Upper lobe of right lung (tissue), 1 donor: ENCODE results near the gene TIMM17A. TPM values are rescaled to one million over a fixed set of nuclear protein-coding genes. Genes with fewer than 3 reads are reported as not detected.

Experiments
- ATAC-seq: fragments of 200-7000 bp; cut with Tn5 transposase; one replicate; pipeline ENCODE4 v1.9.1; 2020; ENCODE audit warnings: mild to moderate bottlenecking, moderate library complexity
- DNase-seq: peaks from one replicate; pipeline ENCODE4 v3.0.0-alpha.2; 2020
- H3K27ac ChIP-seq: fragments of 200-600 bp; one replicate; pipeline ENCODE4 v1.8.0; 2022
- H3K27me3 ChIP-seq: fragments of 200-600 bp; one replicate; pipeline ENCODE4 v1.8.0; 2022; ENCODE audit warnings: mild to moderate bottlenecking
- H3K36me3 ChIP-seq: fragments of 200-600 bp; one replicate; pipeline ENCODE4 v1.8.0; 2022
- H3K4me1 ChIP-seq: fragments of 200-600 bp; one replicate; pipeline ENCODE4 v1.8.0; 2022
- H3K4me3 ChIP-seq: fragments of 200-600 bp; one replicate; pipeline ENCODE4 v1.8.0; 2022; ENCODE audit warnings: mild to moderate bottlenecking
- H3K9me3 ChIP-seq: fragments of 200-600 bp; one replicate; pipeline ENCODE4 v1.8.0; 2022
- CTCF ChIP-seq: fragments of 200-600 bp; IDR thresholded peaks from one replicate; pipeline ENCODE4 v1.8.0; 2022; ENCODE audit warnings: antibody characterized with exemption
- intact Hi-C: fragments of 100-400 bp; cut with DNase I; formaldehyde crosslinking; loops from one replicate; pipeline ENCODE4 v1.11.0; 2022
- total RNA-seq: library from RNA; stranded (reverse); fragmentation: NEBNext Ultra II Directional; extraction: Animal tissue kit (Norgen Biotek cat#: 25700); gene quantifications from one replicate; pipeline ENCODE4 v1.2.1, GENCODE V29; 2021
- donor health status: DM: no; HTN: yes; CAD: no; lungs with severe emphysema.

TIMM17A gene
- total RNA-seq, 1 donor from 2014 or later = 33.9 TPM

DNA sequence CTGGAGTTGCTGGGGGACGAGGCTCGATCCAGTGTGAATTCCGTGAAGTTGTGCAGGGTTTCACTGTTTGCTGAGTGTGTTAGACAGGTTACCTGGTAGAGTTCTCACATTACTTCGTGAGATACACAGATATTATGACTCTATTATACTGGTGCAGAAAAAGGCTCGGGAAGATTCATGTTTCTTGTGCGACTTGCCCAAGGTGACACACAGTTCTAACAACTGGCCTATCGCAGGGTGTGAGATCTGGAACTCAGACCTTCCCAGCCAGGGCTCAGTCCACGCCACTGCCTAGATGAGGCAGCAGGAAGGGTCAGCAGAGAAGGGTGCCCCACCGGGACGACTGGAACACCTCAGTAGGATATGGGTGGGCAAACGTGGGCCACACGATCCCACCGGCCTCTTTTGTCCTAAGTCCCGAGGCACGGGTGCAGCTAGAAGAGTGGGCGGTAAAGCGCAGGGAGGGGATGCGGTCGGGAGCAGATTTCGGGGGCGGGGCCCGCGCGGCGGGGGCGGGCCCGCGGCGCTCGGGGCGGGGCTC lies 26.8 kb downstream of the TIMM17A start:
- Histone ChIP-seq H3K9me3 (no peaks in the 10 kb centered on the region), H3K27me3 (no peaks in the 10 kb centered on the region), H3K4me1 (peaks cover 13% of the 10 kb centered on the region), H3K27ac (no peak overlapping the region), H3K4me3 (peak overlapping the region; percentile 89), H3K36me3 (no peaks in the 10 kb centered on the region)
- TF ChIP-seq CTCF = no peak
- ATAC-seq (peak; percentile 94), DNase-seq (peak; percentile 90)
- intact Hi-C loops = no loop called here

DNA sequence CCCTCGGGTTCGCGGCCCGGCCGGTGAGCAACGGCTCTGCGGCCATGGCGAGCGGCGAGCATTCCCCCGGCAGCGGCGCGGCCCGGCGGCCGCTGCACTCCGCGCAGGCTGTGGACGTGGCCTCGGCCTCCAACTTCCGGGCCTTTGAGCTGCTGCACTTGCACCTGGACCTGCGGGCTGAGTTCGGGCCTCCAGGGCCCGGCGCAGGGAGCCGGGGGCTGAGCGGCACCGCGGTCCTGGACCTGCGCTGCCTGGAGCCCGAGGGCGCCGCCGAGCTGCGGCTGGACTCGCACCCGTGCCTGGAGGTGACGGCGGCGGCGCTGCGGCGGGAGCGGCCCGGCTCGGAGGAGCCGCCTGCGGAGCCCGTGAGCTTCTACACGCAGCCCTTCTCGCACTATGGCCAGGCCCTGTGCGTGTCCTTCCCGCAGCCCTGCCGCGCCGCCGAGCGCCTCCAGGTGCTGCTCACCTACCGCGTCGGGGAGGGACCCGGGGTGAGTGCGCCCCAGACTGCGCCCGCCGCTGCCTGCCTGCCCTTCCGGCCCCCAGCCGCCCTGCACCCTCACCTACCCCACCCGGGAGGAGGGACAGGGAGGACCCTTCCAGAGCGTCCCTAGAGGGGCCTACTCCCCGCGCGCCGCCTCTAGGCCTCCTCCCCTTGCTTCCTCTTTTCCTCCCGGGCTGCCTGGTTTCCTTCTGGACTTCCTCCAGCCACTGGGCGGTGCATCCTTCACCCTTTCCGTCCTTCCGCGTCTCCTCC lies 27.5 kb downstream of the TIMM17A start, which contains the start of gene RNPEP:
Gene RNPEP (plus strand): TSS at position 26 of the 757 bp plus-strand sequence. CDS start 19 bp downstream, at position 45.
- Histone ChIP-seq H3K4me1 (peaks cover 13% of the 10 kb centered on the region), H3K27ac (peak within 1 kb of the TSS; percentile 95), H3K4me3 (peak within 1 kb of the TSS; percentile 89), H3K36me3 (no peaks in the 10 kb centered on the region), H3K27me3 (no peaks in the 10 kb centered on the region), H3K9me3 (no peaks in the 10 kb centered on the region)
- TF ChIP-seq CTCF = peak; percentile 19
- ATAC-seq = peak; percentile 93
- DNase-seq = peak; percentile 89
- intact Hi-C loops = no loop called here

GRCh38 chr1:201983380-201983805 lies 28.1 kb downstream of the TIMM17A start:
- no peaks in the 10 kb centered on the region for H3K27me3 ChIP-seq
- intact Hi-C loops = no loop called here

DNA sequence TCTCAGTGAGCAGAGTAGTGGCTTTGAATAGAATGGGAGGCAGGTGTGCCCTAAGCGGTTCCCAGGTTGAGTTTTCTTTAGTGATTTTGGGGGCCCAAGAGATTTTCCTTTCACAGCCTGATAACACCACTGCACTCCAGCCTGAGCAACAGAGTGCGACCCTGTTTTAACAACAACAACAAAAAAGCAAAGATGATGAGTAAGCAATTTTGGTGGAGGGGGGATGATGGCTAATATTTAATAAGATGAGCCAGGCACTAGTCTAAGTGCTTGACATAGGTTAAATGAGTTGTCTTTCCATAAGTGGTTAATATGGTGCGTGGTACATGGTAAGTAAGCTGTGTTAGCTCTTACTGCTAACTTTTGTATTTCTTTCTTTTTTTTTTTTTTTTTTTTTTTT lies 29.1 kb downstream of the TIMM17A start:
- no peaks in the 10 kb centered on the region for H3K9me3 ChIP-seq
- intact Hi-C loops = no loop called here
- DNase-seq = peak; percentile 1
- H3K4me3 ChIP-seq = no peak overlapping the region
- peaks cover 9% of the 10 kb centered on the region for H3K36me3 ChIP-seq
- peaks cover 13% of the 10 kb centered on the region for H3K4me1 ChIP-seq
- TF ChIP-seq CTCF = no peak
- no peak for ATAC-seq
- no peak overlapping the region for H3K27ac ChIP-seq
- no peaks in the 10 kb centered on the region for H3K27me3 ChIP-seq

More at GRCh38 chr1:201983380-201983805, 28.1 kb downstream of the TIMM17A start:
- Histone ChIP-seq H3K27ac (peak overlapping the region; percentile 95), H3K9me3 (no peaks in the 10 kb centered on the region), H3K4me3 (peak overlapping the region; percentile 89), H3K36me3 (no peaks in the 10 kb centered on the region), H3K4me1 (peaks cover 13% of the 10 kb centered on the region)
- ATAC-seq (no peak), DNase-seq (no peak)
- no peak for TF ChIP-seq CTCF

GRCh38 chr1:201985355-201985754 lies 30.1 kb downstream of the TIMM17A start:
- no peak for TF ChIP-seq CTCF
- Histone ChIP-seq H3K27me3 (no peaks in the 10 kb centered on the region), H3K27ac (no peak overlapping the region), H3K4me1 (peaks cover 13% of the 10 kb centered on the region), H3K9me3 (no peaks in the 10 kb centered on the region), H3K36me3 (peaks cover 18% of the 10 kb centered on the region), H3K4me3 (no peak overlapping the region)
- intact Hi-C loops = no loop called here
- ATAC-seq = no peak
- DNase-seq = peak; percentile 11
